Measurements from ENCODE around the gene ZNFX1. TPM values are rescaled to one million over a fixed set of nuclear protein-coding genes. Genes with fewer than 3 reads are reported as not detected.

Gene ZNFX1
- total and polyA plus RNA-seq, 7 donors, result 8.4 to 29.6 (median 21.7) TPM

Other genes with a start within 250 kb of the ZNFX1 start
- 10 to 100 TPM; 37.2 to 62.8 (median 46.6) TPM for gene CSE1L, start 231.7 kb downstream of the ZNFX1 start, total RNA-seq
- 10 to 100 TPM; 37.7 to 75.7 (median 63.9) TPM for gene CSE1L, start 231.7 kb downstream of the ZNFX1 start, polyA plus RNA-seq
- 10 to 100 TPM; 57.5 to 85.2 (median 76.7) TPM for gene STAU1, start 89.7 kb downstream of the ZNFX1 start, total RNA-seq
- 10 to 100 TPM; 30.2 to 58.8 (median 53.7) TPM for gene STAU1, start 89.7 kb downstream of the ZNFX1 start, polyA plus RNA-seq
- gene DDX27, start 58.6 kb downstream of the ZNFX1 start, total RNA-seq, result 10 to 100 TPM; 19.4 to 32.6 (median 24.4) TPM
- gene DDX27, start 58.6 kb downstream of the ZNFX1 start, polyA plus RNA-seq, result 10 to 100 TPM; 30.5 to 62.9 (median 41.4) TPM
- 10 to 100 TPM in 2 of 4 donors, 1 to 10 TPM in 2; 5.3 to 44.0 (median 15.6) TPM for gene KCNB1, start 204.6 kb upstream of the ZNFX1 start, total RNA-seq
- 1 to 10 TPM; 1.8 to 3.2 (median 2.5) TPM for gene KCNB1, start 204.6 kb upstream of the ZNFX1 start, polyA plus RNA-seq